ENCODE data around the gene SLITRK5. TPM values are rescaled to one million over a fixed set of nuclear protein-coding genes. Genes with fewer than 3 reads are reported as not detected.

SLITRK5 gene
- total RNA-seq, 1 donor from 2014 or later: 3.1 TPM

DNA sequence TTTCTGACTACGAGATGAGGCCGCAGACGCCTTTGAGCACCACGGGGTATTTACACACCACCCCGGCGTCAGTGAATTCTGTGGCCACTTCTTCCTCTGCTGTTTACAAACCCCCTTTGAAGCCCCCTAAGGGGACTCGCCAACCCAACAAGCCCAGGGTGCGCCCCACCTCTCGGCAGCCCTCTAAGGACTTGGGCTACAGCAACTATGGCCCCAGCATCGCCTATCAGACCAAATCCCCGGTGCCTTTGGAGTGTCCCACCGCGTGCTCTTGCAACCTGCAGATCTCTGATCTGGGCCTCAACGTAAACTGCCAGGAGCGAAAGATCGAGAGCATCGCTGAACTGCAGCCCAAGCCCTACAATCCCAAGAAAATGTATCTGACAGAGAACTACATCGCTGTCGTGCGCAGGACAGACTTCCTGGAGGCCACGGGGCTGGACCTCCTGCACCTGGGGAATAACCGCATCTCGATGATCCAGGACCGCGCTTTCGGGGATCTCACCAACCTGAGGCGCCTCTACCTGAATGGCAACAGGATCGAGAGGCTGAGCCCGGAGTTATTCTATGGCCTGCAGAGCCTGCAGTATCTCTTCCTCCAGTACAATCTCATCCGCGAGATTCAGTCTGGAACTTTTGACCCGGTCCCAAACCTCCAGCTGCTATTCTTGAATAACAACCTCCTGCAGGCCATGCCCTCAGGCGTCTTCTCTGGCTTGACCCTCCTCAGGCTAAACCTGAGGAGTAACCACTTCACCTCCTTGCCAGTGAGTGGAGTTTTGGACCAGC lies 5.3 kb downstream of the SLITRK5 start:
- no peak for DNase-seq (ENCODE audit: extremely low spot score, unreplicated experiment)
- H3K36me3 Mint-ChIP-seq: peaks cover 9% of the 10 kb centered on the region
- peak overlapping the region; percentile 89 for H3K4me3 Mint-ChIP-seq
- H3K27me3 Mint-ChIP-seq: peaks cover 79% of the 10 kb centered on the region
- H3K27ac Mint-ChIP-seq: no peak overlapping the region
- H3K9me3 Mint-ChIP-seq: no peaks in the 10 kb centered on the region
- TF ChIP-seq, protein P1, sequence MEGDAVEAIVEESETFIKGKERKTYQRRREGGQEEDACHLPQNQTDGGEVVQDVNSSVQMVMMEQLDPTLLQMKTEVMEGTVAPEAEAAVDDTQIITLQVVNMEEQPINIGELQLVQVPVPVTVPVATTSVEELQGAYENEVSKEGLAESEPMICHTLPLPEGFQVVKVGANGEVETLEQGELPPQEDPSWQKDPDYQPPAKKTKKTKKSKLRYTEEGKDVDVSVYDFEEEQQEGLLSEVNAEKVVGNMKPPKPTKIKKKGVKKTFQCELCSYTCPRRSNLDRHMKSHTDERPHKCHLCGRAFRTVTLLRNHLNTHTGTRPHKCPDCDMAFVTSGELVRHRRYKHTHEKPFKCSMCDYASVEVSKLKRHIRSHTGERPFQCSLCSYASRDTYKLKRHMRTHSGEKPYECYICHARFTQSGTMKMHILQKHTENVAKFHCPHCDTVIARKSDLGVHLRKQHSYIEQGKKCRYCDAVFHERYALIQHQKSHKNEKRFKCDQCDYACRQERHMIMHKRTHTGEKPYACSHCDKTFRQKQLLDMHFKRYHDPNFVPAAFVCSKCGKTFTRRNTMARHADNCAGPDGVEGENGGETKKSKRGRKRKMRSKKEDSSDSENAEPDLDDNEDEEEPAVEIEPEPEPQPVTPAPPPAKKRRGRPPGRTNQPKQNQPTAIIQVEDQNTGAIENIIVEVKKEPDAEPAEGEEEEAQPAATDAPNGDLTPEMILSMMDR (conservative IDR thresholded peaks at IDR 0.05): no peak
- peaks cover 11% of the 10 kb centered on the region for H3K4me1 Mint-ChIP-seq (ENCODE audit: unreplicated experiment)

DNA sequence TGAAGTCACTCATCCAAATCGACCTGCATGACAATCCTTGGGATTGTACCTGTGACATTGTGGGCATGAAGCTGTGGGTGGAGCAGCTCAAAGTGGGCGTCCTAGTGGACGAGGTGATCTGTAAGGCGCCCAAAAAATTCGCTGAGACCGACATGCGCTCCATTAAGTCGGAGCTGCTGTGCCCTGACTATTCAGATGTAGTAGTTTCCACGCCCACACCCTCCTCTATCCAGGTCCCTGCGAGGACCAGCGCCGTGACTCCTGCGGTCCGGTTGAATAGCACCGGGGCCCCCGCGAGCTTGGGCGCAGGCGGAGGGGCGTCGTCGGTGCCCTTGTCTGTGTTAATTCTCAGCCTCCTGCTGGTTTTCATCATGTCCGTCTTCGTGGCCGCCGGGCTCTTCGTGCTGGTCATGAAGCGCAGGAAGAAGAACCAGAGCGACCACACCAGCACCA lies 5.9 kb downstream of the SLITRK5 start:
- Mint-ChIP-seq H3K4me1 (ENCODE audit: unreplicated experiment) (peaks cover 11% of the 10 kb centered on the region), H3K27ac (no peak overlapping the region), H3K9me3 (no peaks in the 10 kb centered on the region), H3K36me3 (peaks cover 9% of the 10 kb centered on the region), H3K27me3 (peaks cover 76% of the 10 kb centered on the region), H3K4me3 (peak overlapping the region; percentile 89)
- DNase-seq (ENCODE audit: extremely low spot score, unreplicated experiment): no peak
- TF ChIP-seq, protein P1 (conservative IDR thresholded peaks at IDR 0.05): no peak

DNA sequence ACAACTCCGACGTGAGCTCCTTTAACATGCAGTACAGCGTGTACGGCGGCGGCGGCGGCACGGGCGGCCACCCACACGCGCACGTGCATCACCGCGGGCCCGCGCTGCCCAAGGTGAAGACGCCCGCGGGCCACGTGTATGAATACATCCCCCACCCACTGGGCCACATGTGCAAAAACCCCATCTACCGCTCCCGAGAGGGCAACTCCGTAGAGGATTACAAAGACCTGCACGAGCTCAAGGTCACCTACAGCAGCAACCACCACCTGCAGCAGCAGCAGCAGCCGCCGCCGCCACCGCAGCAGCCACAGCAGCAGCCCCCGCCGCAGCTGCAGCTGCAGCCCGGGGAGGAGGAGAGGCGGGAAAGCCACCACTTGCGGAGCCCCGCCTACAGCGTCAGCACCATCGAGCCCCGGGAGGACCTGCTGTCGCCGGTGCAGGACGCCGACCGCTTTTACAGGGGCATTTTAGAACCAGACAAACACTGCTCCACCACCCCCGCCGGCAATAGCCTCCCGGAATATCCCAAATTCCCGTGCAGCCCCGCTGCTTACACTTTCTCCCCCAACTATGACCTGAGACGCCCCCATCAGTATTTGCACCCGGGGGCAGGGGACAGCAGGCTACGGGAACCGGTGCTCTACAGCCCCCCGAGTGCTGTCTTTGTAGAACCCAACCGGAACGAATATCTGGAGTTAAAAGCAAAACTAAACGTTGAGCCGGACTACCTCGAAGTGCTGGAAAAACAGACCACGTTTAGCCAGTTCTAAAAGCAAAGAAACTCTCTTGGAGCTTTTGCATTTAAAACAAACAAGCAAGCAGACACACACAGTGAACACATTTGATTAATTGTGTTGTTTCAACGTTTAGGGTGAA lies 6.6 kb downstream of the SLITRK5 start:
- no peaks in the 10 kb centered on the region for H3K9me3 Mint-ChIP-seq
- H3K4me1 Mint-ChIP-seq (ENCODE audit: unreplicated experiment): peaks cover 11% of the 10 kb centered on the region
- no peak overlapping the region for H3K27ac Mint-ChIP-seq
- peak overlapping the region; percentile 89 for H3K4me3 Mint-ChIP-seq
- peaks cover 9% of the 10 kb centered on the region for H3K36me3 Mint-ChIP-seq
- TF ChIP-seq, protein P1 (conservative IDR thresholded peaks at IDR 0.05): no peak
- DNase-seq (ENCODE audit: extremely low spot score, unreplicated experiment): no peak
- H3K27me3 Mint-ChIP-seq: peaks cover 73% of the 10 kb centered on the region

DNA sequence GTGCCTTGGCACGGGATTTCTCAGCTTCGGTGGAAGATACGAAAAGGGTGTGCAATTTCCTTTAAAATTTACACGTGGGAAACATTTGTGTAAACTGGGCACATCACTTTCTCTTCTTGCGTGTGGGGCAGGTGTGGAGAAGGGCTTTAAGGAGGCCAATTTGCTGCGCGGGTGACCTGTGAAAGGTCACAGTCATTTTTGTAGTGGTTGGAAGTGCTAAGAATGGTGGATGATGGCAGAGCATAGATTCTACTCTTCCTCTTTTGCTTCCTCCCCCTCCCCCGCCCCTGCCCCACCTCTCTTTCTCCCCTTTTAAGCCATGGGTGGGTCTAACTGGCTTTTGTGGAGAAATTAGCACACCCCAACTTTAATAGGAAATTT lies 7.2 kb downstream of the SLITRK5 start:
- Mint-ChIP-seq H3K4me1 (ENCODE audit: unreplicated experiment) (peaks cover 11% of the 10 kb centered on the region), H3K4me3 (peak overlapping the region; percentile 89), H3K27me3 (peaks cover 67% of the 10 kb centered on the region), H3K36me3 (peaks cover 9% of the 10 kb centered on the region), H3K27ac (no peak overlapping the region), H3K9me3 (no peaks in the 10 kb centered on the region)
- no peak for DNase-seq (ENCODE audit: extremely low spot score, unreplicated experiment)
- TF ChIP-seq, protein P1 (conservative IDR thresholded peaks at IDR 0.05): no peak

DNA sequence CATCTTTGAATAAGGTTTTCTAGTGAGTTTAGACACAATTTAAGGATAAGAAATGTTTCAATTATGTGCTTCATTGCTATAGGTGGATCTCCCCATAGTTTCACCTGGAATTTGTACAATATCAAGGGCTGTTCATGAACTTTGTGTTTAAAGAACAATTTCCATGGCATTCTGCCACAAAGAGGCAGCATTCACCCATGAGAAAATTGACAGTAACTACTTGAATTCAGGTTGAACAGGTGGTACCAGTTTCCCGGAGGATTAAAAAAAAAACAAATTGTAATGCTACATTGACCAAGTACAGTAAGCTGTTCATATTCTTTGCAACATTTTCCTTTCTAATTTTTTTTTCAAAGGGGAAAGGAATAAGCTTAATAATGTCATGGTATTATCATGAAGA lies 9.1 kb downstream of the SLITRK5 start:
- no peaks in the 10 kb centered on the region for H3K9me3 Mint-ChIP-seq
- TF ChIP-seq, protein P1 (conservative IDR thresholded peaks at IDR 0.05): peak; percentile 54
- no peak for DNase-seq (ENCODE audit: extremely low spot score, unreplicated experiment)
- H3K27me3 Mint-ChIP-seq: peaks cover 48% of the 10 kb centered on the region
- H3K4me3 Mint-ChIP-seq: peak overlapping the region; percentile 57
- H3K27ac Mint-ChIP-seq: peak overlapping the region; percentile 23
- peaks cover 9% of the 10 kb centered on the region for H3K36me3 Mint-ChIP-seq
- peaks cover 11% of the 10 kb centered on the region for H3K4me1 Mint-ChIP-seq (ENCODE audit: unreplicated experiment)

Measured in type B pancreatic cell (in vitro differentiated cells).